A673 (cell line): Measurements from ENCODE around the gene EIF2B1. TPM values are rescaled to one million over a fixed set of nuclear protein-coding genes. Genes with fewer than 3 reads are reported as not detected.

Source experiments
- BruUV-seq: library from RNA; stranded (reverse); fragments of 400-500 nt; replicated peaks from 2 replicates; lab custom pipeline; 2021; lab: Mats Ljungman, UMichigan
- CTCF ChIA-PET: fragments of 300-600 bp; sonication (Branson Sonifier 250); formaldehyde crosslinking; loops from one replicate; lab custom pipeline; 2022; ENCODE audit warnings: antibody characterized with exemption; lab: Charles Lee
- POLR2A ChIA-PET: fragments of 300-600 bp; sonication (Branson Sonifier 250); formaldehyde crosslinking; loops from one replicate; lab custom pipeline; 2022; ENCODE audit warnings: antibody characterized with exemption; ENCODE audit not compliant: low non-redundant PET; lab: Charles Lee
- DNase-seq: peaks from one replicate; pipeline ENCODE4 v3.0.0-alpha.2; 2015; ENCODE audit warnings: low spot score
- H3K27ac ChIP-seq: fragments of 200-600 bp; sonication (generic); 2 replicates; pipeline ENCODE4 v1.5.1; 2016; ENCODE audit warnings: mixed run types, low read depth, mild to moderate bottlenecking, mixed read lengths, antibody characterized with exemption, low read length; ENCODE audit not compliant: poor library complexity, severe bottlenecking
- H3K27me3 ChIP-seq: fragments of 200-600 bp; sonication (generic); replicated peaks from 2 replicates; pipeline ENCODE4 v1.6.1; 2017; ENCODE audit warnings: mixed run types, low read depth, mild to moderate bottlenecking, mixed read lengths, antibody characterized with exemption, low read length; ENCODE audit not compliant: insufficient read depth, poor library complexity
- H3K36me3 ChIP-seq: fragments of 200-600 bp; sonication (generic); 2 replicates; pipeline ENCODE4 v1.6.1; 2016; ENCODE audit warnings: mixed run types, mild to moderate bottlenecking, mixed read lengths, antibody characterized with exemption, low read length; ENCODE audit not compliant: insufficient read depth, poor library complexity, severe bottlenecking
- H3K4me1 ChIP-seq: fragments of 200-600 bp; sonication (generic); 2 replicates; pipeline ENCODE4 v1.6.1; 2017; ENCODE audit warnings: mixed run types, mild to moderate bottlenecking, mixed read lengths, antibody characterized with exemption, low read length; ENCODE audit not compliant: insufficient read depth, poor library complexity, severe bottlenecking
- H3K4me3 ChIP-seq: fragments of 200-600 bp; sonication (generic); 2 replicates; pipeline ENCODE4 v1.5.1; 2016; ENCODE audit warnings: low read depth, mixed run types, mild to moderate bottlenecking, mixed read lengths, low read length; ENCODE audit not compliant: poor library complexity, severe bottlenecking
- H3K9me3 ChIP-seq: fragments of 200-600 bp; sonication (generic); 2 replicates; pipeline ENCODE4 v1.6.1; 2016; ENCODE audit warnings: mixed run types, low read depth, mild to moderate bottlenecking, mixed read lengths, antibody characterized with exemption, low read length; ENCODE audit not compliant: poor library complexity, severe bottlenecking
- EZH2 ChIP-seq: fragments of 200-600 bp; sonication (generic); IDR thresholded peaks from 2 replicates; pipeline ENCODE4 v1.6.1; 2017; ENCODE audit warnings: borderline replicate concordance, low read depth, mild to moderate bottlenecking, mixed read lengths, antibody characterized with exemption, low read length; ENCODE audit not compliant: poor library complexity, severe bottlenecking
- intact Hi-C: fragments of 100-400 bp; cut with micrococcal nuclease; formaldehyde crosslinking; loops from one replicate; pipeline ENCODE4 v1.10.0; 2022; ENCODE audit not compliant: unreplicated experiment
- total RNA-seq: library from RNA; stranded (reverse); gene quantifications from 2 replicates; pipeline ENCODE4 v1.2.3, GENCODE V29; 2021
- TF ChIP-seq, protein P1 (sequence below): fragments of 300-800, 200-600 bp; sonication (generic); conservative IDR thresholded peaks from 2 replicates; pipeline ENCODE4 v1.5.1; 2017; ENCODE audit warnings: low read depth, mild to moderate bottlenecking, antibody characterized with exemption, low read length, moderate library complexity, mixed read lengths

The EIF2B1 gene
- total RNA-seq, 1 experiment from 2014 or later = 62.0 TPM

DNA sequence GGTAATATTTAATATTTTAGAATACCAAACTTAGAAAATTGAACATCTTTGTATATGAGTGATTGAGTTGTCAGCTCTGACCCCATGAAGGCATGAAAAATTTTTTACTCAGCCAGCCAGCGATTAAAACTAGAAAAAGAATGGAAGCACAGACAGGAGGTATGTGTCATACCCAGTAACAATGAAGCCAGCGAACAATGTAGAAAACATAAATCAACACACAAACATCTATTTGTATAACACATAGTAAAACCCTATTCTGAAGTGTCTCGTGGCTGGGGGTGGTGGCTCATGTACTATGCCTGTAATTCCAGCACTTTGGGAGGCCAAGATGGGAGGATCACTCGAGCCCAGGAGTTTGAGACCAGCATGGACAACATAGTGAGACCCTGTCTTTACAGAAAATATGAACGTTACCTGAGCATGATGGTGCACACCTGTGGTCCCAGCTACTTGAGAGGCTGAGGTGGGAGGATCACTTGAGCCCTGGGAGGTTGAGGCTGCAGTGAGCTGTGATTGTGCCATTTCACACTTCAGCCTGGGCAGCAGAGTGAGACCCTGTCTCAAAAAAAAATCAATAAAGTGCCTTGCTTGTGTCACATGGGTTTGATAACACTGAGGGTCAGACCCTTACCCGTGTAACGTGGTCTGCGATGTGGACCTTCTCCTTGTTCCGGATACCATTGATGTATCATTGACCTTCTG, 43.3 kb upstream of the EIF2B1 start:
- Histone ChIP-seq H3K9me3 (no peaks in the 10 kb centered on the region), H3K4me1 (peaks cover 4% of the 10 kb centered on the region), H3K27ac (no peak overlapping the region), H3K4me3 (no peak overlapping the region), H3K27me3 (no peaks in the 10 kb centered on the region), H3K36me3 (peaks cover 6% of the 10 kb centered on the region)
- TF ChIP-seq EZH2 = no peak
- TF ChIP-seq, protein P1, sequence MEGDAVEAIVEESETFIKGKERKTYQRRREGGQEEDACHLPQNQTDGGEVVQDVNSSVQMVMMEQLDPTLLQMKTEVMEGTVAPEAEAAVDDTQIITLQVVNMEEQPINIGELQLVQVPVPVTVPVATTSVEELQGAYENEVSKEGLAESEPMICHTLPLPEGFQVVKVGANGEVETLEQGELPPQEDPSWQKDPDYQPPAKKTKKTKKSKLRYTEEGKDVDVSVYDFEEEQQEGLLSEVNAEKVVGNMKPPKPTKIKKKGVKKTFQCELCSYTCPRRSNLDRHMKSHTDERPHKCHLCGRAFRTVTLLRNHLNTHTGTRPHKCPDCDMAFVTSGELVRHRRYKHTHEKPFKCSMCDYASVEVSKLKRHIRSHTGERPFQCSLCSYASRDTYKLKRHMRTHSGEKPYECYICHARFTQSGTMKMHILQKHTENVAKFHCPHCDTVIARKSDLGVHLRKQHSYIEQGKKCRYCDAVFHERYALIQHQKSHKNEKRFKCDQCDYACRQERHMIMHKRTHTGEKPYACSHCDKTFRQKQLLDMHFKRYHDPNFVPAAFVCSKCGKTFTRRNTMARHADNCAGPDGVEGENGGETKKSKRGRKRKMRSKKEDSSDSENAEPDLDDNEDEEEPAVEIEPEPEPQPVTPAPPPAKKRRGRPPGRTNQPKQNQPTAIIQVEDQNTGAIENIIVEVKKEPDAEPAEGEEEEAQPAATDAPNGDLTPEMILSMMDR = no peak
- no peak for DNase-seq
- no TSS peak for BruUV-seq
- intact Hi-C loops = no loop called here
- CTCF ChIA-PET = interaction anchor here (0.5 kb wide), 1 partner anchor 16 kb away, joined by 7 read pairs; no protein-coding TSS in a partner anchor
- POLR2A ChIA-PET = interaction anchor here (0.6 kb wide), 1 partner anchor 9 kb away, joined by 3 read pairs; no protein-coding TSS in a partner anchor

DNA sequence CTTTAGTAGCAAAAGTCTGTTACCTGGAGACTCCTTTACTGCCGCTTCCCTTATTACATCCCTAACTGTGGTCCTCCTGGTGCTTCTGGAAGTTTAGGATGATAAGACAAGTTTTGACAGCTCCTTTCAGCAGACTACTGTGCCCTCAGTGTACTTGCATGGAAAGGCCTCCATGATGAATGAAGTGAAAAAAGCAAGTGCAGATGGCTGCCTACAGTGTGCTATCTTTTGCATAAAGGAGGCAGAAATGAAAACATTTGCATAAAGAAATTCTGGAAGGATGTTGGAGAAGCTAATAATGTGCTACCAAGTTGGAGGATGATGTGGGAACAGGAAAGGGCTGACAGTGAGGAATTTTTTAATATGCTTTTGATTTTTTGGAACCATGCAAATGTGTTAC, 42.0 kb upstream of the EIF2B1 start:
- DNase-seq = no peak
- intact Hi-C loops = no loop called here
- Histone ChIP-seq H3K36me3 (peaks cover 3% of the 10 kb centered on the region), H3K4me3 (no peak overlapping the region), H3K4me1 (peaks cover 4% of the 10 kb centered on the region), H3K27me3 (no peaks in the 10 kb centered on the region), H3K9me3 (no peaks in the 10 kb centered on the region), H3K27ac (no peak overlapping the region)
- no TSS peak for BruUV-seq
- ChIA-PET POLR2A (no interaction called here), CTCF (no interaction called here)
- TF ChIP-seq, protein P1 = no peak
- TF ChIP-seq EZH2 = no peak

DNA sequence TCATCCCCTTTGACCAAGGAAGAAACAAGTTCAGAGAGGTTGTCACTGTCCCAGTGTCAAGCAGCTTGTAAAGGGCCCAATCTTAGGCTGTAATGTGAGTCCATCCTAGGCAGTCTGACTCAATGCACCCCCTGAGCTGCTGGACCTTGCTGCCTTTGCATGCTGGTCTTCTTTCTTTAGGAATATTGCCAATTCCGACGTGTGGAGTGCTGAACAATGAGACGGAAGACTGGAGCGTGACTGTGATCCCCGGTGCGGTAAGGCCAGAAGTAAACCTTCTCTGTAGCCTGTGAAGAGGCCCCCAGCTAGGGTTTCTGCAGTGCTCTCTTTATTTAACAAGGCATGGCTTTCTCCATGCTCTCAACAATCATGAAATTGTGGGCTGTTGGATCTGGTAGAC, 38.4 kb upstream of the EIF2B1 start:
- no TSS peak for BruUV-seq
- no peak for DNase-seq
- Histone ChIP-seq H3K27ac (no peak overlapping the region), H3K9me3 (no peaks in the 10 kb centered on the region), H3K4me3 (peak overlapping the region; percentile 70), H3K4me1 (peaks cover 4% of the 10 kb centered on the region), H3K36me3 (peaks cover 3% of the 10 kb centered on the region), H3K27me3 (no peaks in the 10 kb centered on the region)
- ChIA-PET CTCF (no interaction called here), POLR2A (no interaction called here)
- no peak for TF ChIP-seq EZH2
- TF ChIP-seq, protein P1 = no peak
- intact Hi-C loops = no loop called here
